Cardiac fibroblast (primary cell): ENCODE data around the gene ARHGEF28.

Experiments
- DNase-seq, 2 donors: peaks; one replicate each; pipeline versions ENCODE4 v3.0.0 to v3.0.0-alpha.2; 2010; ENCODE audit warnings: low read depth in 2 of 2
- H3K4me3 ChIP-seq, 2 donors: replicated peaks in 1 of 2; 1 replicate in 1 of 2; 2 replicates in 1 of 2; pipeline ENCODE4 v1.5.1; 2011; ENCODE audit warnings: low read depth in 2 of 2, low read length in 2 of 2, mild to moderate bottlenecking in 2 of 2, moderate library complexity in 1 of 2
- CTCF ChIP-seq: IDR thresholded peaks from one replicate; pipeline ENCODE4 v1.5.1; 2011; ENCODE audit warnings: low read depth, mild to moderate bottlenecking, low read length, inconsistent platforms

ARHGEF28 gene

GRCh38 chr5:73607228-73607627 is 18.8 kb upstream of the ARHGEF28 start:
- no peak for DNase-seq
- H3K4me3 ChIP-seq: no peak overlapping the region
- no peak for TF ChIP-seq CTCF

- no peak for DNase-seq
- TF ChIP-seq CTCF: no peak
- H3K4me3 ChIP-seq: no peak overlapping the region
Observed at GRCh38 chr5:73612799-73613198, 13.2 kb upstream of the ARHGEF28 start.

GRCh38 chr5:73615085-73615484 is 10.9 kb upstream of the ARHGEF28 start:
- no peak for TF ChIP-seq CTCF
- DNase-seq: peak in 1 of 2 donors; percentile 53
- H3K4me3 ChIP-seq: no peak overlapping the region

GRCh38 chr5:73615947-73616346 is 10.0 kb upstream of the ARHGEF28 start:
- TF ChIP-seq CTCF: no peak
- no peak for DNase-seq
- H3K4me3 ChIP-seq: no peak overlapping the region

- H3K4me3 ChIP-seq: no peak overlapping the region
- TF ChIP-seq CTCF: no peak
- DNase-seq: peak; percentile 29 to 35
Observed at GRCh38 chr5:73617510-73618279, 8.3 kb upstream of the ARHGEF28 start.

- no peak for DNase-seq
- no peak overlapping the region for H3K4me3 ChIP-seq
- no peak for TF ChIP-seq CTCF
Observed at GRCh38 chr5:73619606-73620333, 6.2 kb upstream of the ARHGEF28 start.
